Measurements from ENCODE around the gene ZNF212.
"Not testable (repeated sequence)": the region's sequence is repeated elsewhere in the genome, so short reads cannot be mapped to it uniquely, and the experiment has no call there.

The ZNF212 gene

DNA sequence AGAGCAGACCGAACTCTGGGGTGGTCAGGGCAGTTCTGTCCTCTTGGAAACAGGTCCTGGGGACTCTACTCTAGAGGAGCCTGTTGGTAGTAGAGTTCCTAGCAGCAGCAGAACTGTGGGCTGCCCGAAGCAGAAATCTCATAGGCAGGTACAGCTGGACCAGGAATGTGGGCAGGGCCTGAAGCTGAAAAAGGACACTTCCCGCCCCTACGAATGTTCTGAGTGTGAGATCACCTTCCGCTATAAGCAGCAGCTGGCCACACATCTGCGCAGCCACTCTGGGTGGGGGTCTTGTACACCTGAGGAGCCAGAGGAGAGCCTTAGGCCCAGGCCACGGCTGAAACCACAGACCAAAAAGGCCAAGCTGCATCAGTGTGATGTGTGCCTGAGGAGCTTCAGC, 14.2 kb downstream of the ZNF212 start:
- DNase-seq (ENCODE audit: low spot score) = no peak

DNA sequence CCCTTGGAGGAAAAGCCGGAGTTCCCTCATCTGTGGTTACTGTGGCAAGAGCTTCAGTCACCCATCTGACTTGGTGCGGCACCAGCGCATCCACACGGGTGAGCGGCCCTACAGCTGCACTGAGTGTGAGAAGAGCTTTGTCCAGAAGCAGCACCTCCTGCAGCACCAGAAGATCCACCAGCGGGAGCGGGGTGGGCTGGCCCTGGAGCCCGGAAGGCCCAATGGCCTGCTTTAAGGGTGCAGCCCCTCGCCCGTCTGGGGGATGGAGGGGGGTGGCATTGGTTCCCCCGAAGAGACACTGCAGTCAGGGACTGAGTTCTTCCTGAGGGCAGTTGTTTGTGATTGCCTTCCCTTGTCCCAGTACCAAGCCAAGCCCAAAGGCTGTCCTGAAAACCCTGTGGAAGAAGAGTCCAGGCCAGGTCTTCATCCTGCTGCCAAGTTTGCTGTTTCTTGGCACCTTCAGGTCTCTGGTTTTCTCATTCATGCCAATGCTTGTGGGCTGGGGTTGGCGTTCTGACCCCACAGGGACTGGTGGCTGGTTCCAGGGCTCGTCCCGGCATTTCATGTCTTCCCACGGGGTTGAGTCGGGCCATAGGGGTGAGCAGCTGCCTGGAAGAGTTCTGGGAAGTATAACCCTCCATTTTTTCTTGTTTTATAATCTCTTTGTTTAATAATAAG, 14.9 kb downstream of the ZNF212 start:
- DNase-seq (ENCODE audit: low spot score) = no peak

DNA sequence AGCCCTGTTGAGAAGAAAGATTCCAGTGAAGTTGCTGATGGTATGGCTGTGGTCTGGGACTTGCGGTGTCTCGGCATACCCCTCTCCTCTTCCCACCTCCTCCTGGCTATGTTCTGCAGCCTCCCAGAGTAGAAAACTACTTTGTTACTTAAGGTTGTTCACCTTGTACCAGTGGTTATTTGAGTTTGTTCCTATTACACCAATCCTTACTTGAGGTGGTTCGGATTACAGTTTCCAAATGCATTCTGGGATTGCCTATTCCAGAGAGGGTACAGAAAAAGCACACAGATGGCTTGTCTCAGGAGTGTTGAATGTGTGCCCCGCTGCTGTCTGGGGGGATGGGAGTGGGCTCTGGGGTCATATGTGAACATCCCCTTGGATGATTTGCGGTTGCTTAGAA, 15.7 kb downstream of the ZNF212 start:
- DNase-seq (ENCODE audit: low spot score) = no peak

DNA sequence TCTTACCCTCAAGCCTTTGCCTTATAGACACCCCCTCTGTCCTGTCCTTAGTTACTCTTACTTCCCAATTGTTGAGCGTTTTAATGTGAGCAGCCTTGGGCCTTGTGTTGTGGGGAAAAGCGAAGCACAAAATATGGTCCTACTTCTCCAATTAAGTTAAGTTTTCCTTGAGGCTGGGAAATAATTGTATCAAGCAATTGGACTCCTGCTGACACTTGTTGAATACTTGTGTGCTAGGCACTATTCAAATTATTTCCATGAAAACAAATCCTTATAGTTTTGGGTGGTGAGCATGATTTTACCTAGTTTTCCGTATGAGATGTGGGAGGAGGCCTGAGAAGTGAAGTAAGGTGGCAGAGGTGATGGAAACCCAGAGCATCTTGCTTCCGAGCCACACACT, 17.1 kb downstream of the ZNF212 start:
- DNase-seq (ENCODE audit: low spot score) = no peak

DNA sequence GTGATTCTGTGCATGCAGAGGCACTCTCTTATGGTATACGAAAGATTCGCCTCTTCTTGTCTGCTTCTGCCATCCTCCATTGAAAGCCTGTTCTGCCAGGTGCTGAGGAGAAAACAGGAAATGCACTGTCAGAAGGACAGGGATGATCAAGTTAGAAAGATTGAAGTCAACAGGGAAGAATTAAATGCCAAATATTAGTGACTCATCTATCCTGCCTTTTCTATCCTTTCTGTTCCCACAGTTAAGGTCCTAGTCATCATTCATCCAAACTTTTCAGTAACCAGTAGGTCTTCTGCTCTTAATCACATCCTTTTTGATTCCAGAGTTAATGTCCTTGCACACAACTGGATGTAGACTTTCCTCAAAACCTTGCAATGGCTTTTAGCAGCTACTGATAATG, 17.7 kb downstream of the ZNF212 start:
- DNase-seq (ENCODE audit: low spot score) = no peak

DNA sequence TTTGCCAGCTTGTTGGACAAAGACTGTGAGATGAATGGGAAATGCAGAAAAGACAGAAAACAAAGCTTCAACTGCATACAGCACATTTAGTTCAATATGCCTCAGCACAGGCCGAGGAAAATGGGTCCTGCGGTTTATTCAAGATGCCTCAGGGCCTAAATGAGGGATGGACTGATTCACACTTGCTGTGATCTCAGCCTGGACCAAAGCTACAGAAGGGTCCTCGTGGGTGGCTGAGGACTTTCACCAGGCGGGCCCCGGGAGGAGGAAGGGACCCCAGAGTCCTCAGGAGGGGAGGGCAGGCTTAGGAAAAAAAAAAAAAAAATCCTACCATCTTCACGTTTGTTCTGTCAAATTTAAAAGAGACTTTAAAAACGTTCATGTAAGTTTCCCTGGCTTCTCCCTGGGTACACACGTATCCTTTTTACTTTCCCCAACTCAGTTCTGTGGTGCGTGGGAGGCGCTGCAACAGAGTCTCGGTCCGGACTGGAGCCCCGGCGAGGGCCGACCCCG, 21.9 kb downstream of the ZNF212 start:
- no peak for DNase-seq (ENCODE audit: low spot score)

DNA sequence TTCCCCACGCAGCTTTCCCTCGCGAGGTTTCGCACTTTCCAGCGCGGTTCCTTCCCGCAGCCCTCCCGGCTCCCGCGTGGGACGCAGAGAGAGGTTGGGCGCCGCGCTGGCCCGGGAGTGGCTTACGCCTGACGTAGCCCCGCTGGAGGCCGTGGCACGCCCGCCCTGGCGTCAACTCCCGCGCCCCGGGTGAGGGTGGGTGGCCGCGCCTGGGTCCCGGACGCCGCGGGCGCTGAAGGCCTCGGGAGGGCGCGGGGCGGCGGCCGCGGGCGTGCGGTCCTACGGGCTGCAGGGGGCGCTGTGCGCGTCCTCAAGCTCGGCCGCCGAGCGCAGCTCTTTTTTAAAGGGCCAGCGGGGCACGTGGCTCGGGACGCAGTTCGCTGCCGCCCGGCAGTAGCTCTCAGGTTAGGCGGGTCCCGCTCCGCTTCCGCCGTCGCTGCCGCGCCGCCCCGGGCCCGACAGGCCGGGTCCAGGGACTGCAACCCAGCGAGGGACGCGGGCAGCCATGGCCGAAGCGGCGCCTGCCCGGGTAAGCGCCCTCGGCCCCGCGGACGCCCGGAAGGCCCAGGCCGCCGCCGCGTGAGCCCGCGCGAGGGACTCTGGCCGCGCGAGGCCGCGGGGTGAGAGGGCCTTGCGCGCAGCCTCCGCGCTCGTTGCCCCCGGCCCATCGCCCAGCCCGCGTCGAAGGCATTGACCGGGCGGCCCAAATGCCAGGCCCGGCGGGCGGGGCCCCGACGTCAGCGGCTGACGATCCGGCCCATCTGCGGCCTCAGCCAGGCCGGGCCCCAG, 22.6 kb downstream of the ZNF212 start, which contains the start of gene ZNF783:
ZNF783 (plus strand) TSS at position 368 of the 789 bp plus-strand sequence; CDS start at position 506, 138 bp downstream.
- DNase-seq (ENCODE audit: low spot score) = peak; percentile 87

DNA sequence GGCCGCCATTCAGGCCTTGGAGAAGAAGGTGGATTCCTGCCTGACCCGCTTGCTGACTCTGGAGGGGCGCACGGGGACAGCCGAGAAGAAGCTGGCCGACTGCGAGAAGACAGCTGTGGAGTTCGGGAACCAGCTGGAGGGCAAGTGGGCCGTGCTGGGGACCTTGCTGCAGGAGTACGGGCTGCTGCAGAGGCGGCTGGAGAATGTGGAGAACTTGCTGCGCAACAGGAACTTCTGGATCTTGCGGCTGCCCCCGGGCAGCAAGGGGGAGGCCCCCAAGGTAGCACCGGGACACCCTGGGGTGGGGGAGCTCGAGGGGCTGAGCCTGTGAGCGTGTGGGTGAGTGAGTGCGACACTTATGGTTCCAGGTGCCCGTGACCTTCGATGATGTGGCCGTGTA, 27.0 kb downstream of the ZNF212 start:
- DNase-seq (ENCODE audit: low spot score) = no peak

DNA sequence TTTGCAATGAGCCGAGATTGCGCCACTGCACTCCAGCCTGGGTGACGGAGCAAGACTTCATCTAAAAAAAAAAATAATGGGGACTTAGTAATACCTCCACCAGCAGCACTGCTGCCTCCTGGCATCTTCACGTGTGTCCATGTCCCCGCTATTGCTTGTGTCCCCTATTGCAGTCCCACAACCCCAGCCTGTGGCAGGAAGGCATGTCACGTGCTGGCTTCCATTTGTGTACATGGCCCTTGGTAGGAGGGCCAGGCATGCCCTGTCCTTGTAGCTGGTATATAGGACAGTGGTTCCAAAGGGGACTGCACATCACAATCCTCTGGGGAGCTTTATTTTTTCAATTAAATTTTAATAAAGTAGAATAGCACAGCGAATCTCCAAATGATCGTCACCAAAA, 28.3 kb downstream of the ZNF212 start:
- DNase-seq (ENCODE audit: low spot score) = no peak

DNA sequence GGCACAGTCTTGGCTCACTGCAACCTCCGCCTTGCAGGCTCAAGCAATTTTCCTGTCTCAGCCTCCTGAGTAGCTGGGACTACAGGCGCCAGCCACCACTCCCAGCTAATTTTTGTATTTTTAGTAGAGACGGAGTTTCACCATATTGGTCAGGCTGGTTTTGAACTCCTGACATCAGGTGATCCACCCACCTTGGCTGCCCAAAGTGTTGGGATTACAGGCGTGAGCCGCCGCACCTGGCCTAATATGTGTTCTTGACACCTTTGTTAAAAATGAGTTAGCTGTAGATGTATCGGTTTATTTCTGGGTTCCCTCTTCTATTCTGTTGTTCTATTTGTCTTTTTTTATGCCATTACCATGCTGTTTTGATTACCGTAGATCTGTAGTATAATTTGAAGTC, 35.0 kb downstream of the ZNF212 start:
- DNase-seq (ENCODE audit: low spot score) = not testable (repeated sequence)

DNA sequence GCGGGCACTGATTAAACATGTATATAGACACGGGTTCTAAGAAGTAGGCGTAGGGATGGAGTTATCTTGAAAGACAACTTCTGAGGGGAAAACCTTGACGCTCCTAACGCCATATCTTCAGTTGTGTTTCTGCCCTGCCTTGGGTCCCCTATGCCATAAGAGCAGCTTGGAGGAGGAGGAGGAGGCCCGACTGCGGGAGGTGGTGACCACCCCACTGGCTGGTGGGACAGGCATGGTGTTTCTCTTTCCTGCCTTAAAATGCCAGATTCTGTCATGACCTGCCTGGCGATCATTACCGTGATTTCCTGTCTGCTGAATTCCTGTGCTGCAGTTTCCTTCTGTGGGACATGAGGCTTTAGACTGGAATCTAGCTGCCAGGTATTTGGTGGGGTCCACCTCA, 38.4 kb downstream of the ZNF212 start:
- no peak for DNase-seq (ENCODE audit: low spot score)

DNA sequence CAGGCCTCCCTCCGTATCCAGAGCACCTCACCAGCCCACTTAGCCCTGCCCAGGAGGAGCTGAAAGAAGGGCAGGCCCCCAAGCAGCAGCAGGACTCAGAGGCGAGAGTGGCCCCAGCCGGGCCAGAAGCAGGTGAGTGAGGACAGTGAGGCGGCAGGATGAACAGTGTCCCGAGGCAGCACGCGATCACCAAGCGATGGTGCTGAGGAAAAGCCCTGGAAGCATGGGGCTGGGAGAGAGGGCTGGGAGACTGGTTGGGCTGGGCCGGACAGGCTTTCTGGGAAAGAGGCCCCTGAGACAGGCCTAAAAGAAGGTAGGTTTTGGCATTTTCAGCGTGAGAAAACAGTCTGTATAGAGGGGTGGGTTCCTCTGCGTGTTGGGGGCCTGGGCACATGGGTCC, 38.9 kb downstream of the ZNF212 start:
- DNase-seq (ENCODE audit: low spot score) = no peak

DNA sequence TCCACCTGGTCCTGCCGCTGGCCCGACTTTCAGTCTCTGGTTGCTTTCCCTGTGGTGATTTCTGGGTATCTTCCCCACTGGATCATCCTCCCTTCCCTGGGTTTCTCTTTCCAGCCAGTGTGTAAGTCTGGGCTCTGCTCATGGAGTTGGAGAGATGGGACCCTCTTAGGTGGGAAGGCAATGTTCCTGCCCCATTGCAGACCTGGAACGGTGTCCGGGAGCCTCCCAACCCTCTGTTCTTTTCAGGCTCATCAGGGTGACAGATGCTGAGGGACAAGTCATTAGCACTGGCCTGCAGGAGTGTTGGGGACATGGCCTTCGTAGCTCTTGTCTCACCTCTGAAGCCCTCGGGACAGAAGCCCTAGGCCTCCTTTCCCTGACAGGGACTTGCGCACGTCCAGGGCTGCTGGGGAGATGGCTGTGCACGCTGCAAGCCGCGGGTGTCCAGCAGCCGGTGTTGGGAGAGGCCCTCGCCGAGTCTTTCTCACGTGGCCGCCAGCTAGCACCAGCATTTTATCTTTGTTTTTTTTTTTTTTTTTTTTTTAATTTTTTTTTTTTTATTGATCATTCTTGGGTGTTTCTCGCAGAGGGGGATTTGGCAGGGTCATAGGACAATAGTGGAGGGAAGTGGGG, 39.8 kb downstream of the ZNF212 start:
- DNase-seq (ENCODE audit: low spot score) = no peak

DNA sequence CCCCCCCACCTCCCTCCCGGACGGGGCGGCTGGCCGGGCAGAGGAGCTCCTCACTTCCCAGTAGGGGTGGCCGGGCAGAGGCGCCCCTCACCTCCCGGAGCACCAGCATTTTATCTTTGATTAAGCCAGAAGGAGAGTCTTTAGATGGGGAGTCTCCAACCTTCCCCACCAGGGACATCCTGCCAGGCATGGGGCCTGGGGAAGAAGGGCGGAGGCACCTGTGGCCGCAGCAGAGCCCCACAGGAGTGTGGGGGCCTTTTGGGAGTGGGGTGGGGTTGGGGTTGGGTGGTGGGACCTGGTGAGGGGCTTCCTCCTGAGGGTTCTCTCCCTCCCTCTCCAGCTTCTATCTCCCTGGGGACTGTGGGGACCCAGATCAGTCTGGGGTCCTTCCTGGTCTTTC, 40.7 kb downstream of the ZNF212 start:
- no peak for DNase-seq (ENCODE audit: low spot score)

DNA sequence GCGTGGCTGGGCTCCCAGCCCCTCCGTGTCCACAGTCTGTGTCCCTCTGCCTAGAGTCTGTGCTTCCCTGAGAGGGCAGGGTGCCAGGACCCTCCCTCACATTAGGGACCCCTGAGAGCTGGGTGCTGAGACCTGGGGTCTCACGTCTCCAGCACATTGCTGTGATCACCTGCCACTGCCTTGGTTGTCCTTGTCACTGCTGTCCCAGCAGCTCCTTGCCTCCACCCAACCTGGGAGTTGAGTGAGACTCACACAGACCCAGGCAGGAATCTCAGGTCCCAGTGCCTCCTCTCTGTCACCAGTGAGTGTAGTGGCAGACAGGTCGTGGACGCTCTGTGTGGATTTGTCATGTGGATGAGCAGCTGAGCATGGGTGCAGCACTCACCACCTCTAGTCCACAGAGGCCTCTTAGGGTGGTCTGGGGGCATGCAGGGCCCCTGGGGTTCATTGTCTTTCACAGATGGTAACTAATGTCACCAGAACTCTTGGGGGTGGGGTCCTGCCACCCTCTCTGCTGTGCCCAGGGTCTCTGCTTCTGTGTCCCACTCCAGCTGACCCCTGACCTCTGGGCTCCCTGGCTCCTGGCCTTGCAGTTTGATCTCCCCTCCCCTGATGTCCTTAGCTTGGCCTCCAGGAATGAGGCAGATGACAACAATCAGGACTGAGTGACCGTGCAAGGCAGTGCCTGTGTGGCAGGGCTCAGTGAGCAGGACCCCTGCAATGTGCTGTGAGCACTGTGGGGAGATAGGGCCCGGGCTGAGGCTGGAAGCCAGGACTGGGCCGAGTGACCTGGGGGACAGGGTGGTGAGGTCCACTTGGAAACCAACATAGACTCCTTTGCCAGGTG, 41.4 kb downstream of the ZNF212 start:
- DNase-seq (ENCODE audit: low spot score) = no peak

DNA sequence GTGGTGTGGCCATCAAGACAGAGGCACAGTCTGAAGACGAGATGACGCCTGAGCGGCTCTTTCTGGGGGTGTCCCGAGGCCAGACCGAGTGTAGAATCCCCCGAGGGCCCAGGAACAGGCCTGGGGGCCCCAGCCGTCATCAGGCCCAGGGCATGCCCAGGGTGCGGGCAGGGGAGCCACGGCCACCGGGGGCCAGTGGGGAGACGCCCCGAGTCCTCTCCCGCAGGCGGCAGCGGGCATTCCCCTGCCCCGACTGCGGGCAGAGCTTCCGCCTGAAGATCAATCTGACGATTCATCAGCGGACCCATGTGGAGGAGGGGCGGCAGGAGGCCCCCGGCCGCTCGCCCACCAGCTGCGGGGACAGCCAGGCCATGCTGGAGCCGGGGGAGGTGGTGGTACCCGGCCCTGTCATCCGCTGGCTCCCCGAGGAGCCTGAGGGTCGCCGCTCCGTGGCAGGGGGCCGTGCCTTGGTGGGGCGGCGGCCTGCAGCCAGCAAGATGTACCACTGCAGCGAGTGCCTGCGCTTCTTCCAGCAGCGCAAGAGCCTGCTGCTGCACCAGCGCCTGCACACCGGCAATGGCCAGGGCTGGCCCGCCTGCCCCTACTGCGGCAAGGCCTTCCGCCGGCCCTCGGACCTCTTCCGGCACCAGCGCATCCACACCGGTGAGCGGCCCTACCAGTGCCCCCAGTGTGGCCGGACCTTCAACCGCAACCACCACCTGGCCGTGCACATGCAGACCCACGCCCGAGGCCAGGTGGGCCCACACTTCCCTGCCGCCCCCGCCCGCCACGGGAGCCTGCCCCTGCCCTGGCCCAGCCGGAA, 42.3 kb downstream of the ZNF212 start:
- no peak for DNase-seq (ENCODE audit: low spot score)

DNA sequence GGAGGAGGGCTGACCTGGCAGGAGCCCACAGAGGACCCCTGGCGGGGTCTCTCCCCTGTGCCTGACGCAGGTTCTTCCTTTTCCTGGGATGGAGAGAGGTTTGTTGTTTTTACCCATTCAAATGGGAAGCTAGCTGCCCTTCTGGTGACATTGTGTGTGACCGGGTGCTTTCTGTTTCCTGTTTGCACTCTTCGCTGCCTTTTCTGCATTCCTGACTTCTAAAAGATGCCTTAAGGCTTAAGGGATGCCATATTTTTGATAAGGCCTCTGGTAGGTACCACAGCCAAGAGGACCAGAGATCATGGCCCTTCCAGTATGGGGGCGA, 42.8 kb downstream of the ZNF212 start:
- DNase-seq (ENCODE audit: low spot score) = no peak

DNA sequence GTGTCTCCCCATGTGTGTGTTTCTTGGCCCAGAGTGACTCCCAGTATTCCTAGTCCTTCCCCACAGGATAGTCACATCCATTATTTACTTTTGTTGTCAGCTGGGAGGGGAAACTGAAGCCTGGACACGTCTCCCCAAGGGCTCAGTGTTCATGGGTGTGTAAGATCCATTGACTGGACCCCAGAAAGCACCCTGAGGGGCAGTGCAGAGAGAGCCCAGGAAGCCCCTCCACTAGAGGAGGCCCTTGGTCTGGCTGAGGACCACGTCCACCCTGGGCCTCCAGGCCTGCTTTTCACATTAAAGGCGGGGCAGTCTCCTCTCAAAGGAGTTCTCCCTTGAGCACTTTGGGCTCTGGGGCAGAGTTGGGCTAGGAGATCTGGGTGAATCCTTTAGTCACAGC, 43.9 kb downstream of the ZNF212 start:
- DNase-seq (ENCODE audit: low spot score) = no peak

DNA sequence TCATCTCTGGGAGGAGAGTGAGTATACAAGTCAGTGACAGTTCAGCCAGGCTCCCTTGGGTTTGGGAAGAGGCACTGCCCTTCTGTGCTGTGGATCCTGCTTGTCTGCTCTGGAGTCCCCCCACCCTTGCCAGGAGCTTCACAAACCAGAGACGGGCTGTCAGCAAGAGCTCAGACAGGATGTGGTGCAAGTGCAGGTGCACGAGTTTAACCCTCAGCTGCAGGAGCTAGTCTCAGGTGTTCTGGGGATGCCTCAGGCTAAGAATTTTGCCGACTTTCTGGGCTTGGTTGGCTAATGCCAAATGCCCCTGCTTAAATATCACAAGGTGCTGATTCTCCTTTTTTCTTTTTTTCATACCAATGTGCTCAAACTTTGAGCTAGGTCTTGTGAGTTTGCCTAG, 44.9 kb downstream of the ZNF212 start:
- no peak for DNase-seq (ENCODE audit: low spot score)

DNA sequence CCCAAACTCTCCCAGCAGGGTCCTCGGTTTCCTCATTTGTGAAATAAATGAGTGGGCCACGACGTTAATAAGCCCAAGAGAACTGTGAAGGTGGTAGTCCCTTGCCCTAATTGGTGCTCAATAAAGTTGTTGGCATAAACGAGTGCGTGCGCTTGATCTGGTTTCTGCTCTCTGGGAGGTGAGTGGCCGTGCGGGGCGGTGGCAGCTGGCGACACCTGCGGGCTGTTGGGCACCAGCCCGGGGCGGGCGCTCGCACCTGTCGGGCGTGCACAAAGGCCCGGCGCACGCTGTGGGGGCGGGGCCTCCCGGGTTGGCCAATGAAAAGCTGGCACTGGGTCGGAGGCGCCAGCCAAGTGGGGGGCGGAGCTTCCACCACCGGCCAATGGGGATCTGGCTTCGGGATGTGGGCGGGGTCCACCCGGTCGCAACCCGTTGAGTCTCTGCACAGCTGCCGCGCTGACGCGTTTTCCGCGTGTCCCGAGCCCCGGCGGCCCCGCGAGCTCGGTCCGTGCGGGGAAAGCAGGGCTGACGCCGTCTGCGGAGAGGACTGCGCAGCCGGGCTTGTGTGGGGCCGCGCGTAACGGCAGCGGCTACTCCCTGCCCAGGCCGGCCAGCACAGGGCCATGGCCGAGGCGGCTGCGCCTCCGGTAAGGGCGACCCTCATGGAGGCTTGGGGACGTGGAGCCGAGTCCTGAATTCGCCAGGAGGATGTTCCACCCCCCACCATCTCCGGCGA, 45.6 kb downstream of the ZNF212 start:
- peak; percentile 54 for DNase-seq (ENCODE audit: low spot score)

DNA sequence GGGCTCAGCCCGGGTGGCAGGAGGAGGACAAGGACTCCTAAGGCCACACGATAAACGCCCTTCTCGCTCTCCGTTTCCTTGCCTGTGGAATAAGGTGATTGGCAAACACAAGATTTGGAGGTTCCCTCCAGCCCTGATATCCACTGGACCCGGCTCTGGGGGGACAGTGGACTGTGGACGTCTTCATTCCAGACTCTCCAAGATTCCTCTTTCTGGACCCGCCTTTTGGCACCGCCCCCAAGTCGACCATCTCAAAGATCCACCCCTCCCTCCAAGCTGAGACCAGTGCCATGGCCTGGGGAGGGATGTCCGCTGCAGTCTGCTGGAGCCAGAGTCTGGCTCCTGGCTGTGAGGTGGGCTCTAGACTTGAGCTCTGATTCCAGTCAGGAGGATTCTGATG, 46.2 kb downstream of the ZNF212 start:
- DNase-seq (ENCODE audit: low spot score) = no peak

Data from HuH-7.5 (cell line).